Endothelial cell of umbilical vein (primary cell): ENCODE results near the gene GATAD2A.

Experiments
- EZH2 ChIP-seq: IDR thresholded peaks from 2 replicates; pipeline ENCODE4 v1.6.1; 2012; ENCODE audit warnings: borderline replicate concordance, low read depth, mild to moderate bottlenecking, moderate library complexity, low read length, inconsistent platforms; ENCODE audit not compliant: severe bottlenecking
- JUN ChIP-seq: IDR thresholded peaks from 2 replicates; pipeline ENCODE4 v1.6.1; 2011; ENCODE audit warnings: borderline replicate concordance, low read depth; ENCODE audit not compliant: insufficient read length, insufficient read depth
- POLR2A ChIP-seq: IDR thresholded peaks from 2 replicates; pipeline ENCODE4 v1.6.1; 2012; ENCODE audit warnings: low read depth, mild to moderate bottlenecking, control low read depth, low read length
- TF ChIP-seq, protein P1 (sequence below), 2 donors: IDR thresholded peaks; 1 replicate in 1 of 2; 2 replicates in 1 of 2; pipeline ENCODE4 v1.5.1; 2011; ENCODE audit warnings: low read length in 2 of 2, mild to moderate bottlenecking in 2 of 2, moderate library complexity in 2 of 2, control low read depth in 1 of 2, inconsistent platforms in 1 of 2, low read depth in 1 of 2; ENCODE audit not compliant: insufficient read depth in 1 of 2; ENCODE audit errors: extremely low read depth in 1 of 2
- TF ChIP-seq, protein P2 (sequence below): IDR thresholded peaks from 2 replicates; pipeline ENCODE4 v1.6.1; 2011; ENCODE audit not compliant: insufficient read depth, insufficient read length

DNA sequence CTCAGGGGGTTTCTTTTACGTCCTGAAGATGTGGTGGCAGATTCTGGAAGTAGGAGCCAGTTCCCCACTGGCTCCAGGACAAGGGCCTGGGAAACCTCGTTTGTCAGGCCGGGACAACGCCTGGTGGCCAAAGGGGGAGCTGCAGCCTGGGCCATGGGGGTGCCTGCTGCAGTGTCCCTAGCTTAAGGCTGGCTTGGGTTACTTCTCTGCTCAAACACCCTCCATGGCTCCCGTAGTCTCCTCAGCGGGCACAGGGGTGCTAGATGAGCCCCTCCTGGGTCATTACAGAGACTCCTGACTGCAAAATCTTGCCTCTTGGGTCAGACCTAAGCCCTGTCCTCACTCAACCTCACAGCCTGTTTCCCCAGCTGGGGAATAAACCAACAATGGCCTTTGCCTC is 147.3 kb downstream of the GATAD2A start:
- no peak for TF ChIP-seq JUN
- TF ChIP-seq EZH2: no peak
- TF ChIP-seq, protein P1, sequence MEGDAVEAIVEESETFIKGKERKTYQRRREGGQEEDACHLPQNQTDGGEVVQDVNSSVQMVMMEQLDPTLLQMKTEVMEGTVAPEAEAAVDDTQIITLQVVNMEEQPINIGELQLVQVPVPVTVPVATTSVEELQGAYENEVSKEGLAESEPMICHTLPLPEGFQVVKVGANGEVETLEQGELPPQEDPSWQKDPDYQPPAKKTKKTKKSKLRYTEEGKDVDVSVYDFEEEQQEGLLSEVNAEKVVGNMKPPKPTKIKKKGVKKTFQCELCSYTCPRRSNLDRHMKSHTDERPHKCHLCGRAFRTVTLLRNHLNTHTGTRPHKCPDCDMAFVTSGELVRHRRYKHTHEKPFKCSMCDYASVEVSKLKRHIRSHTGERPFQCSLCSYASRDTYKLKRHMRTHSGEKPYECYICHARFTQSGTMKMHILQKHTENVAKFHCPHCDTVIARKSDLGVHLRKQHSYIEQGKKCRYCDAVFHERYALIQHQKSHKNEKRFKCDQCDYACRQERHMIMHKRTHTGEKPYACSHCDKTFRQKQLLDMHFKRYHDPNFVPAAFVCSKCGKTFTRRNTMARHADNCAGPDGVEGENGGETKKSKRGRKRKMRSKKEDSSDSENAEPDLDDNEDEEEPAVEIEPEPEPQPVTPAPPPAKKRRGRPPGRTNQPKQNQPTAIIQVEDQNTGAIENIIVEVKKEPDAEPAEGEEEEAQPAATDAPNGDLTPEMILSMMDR (IDR thresholded peaks at IDR 0.05; ENCODE audit: extremely low read depth in 1 of 2, insufficient read depth in 1 of 2, low read depth in 1 of 2, low read length in 2 of 2): peak; percentile 44 to 72
- TF ChIP-seq, protein P2, sequence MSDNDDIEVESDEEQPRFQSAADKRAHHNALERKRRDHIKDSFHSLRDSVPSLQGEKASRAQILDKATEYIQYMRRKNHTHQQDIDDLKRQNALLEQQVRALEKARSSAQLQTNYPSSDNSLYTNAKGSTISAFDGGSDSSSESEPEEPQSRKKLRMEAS: no peak
- no peak for TF ChIP-seq POLR2A
